Epithelial cell of esophagus (primary cell): ENCODE data around the gene ENTPD3.

Source experiments
- DNase-seq: peaks from one replicate; pipeline ENCODE4 v3.0.0; 2010; ENCODE audit warnings: low read depth
- H3K4me3 ChIP-seq: 2 replicates; pipeline ENCODE4 v1.5.1; 2011; ENCODE audit warnings: mild to moderate bottlenecking, low read length, control low read depth
- TF ChIP-seq, protein P1 (sequence below): IDR thresholded peaks from 2 replicates; pipeline ENCODE4 v1.5.1; 2011; ENCODE audit warnings: low read depth, mild to moderate bottlenecking, low read length, control low read depth, inconsistent platforms; ENCODE audit not compliant: insufficient read depth; ENCODE audit errors: missing control alignments

Gene ENTPD3

DNA sequence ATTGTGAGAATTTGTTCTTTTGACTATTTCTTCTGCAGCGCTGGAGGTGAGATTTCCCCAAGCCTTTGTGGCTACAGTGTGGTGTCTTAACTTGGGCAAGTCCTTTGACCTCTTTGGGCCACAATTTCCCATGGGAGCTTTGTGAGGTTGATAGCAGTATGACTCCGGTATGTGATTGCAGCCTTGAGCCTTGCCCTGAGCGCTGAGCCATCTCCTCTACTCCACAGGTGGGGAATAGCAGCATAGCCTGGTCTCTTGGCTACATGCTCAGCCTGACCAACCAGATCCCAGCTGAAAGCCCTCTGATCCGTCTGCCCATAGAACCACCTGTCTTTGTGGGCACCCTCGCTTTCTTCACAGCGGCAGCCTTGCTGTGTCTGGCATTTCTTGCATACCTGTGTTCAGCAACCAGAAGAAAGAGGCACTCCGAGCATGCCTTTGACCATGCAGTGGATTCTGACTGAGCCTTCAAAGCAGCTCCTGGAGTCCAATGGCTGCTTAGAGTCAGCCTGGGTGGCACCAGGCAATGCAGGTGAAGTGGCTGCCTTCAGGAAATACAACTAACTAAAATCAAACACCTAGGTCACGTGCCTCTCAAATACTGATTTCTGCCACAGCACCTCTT, 40.2 kb downstream of the ENTPD3 start:
- no peak overlapping the region for H3K4me3 ChIP-seq
- no peak for DNase-seq
- TF ChIP-seq, protein P1, sequence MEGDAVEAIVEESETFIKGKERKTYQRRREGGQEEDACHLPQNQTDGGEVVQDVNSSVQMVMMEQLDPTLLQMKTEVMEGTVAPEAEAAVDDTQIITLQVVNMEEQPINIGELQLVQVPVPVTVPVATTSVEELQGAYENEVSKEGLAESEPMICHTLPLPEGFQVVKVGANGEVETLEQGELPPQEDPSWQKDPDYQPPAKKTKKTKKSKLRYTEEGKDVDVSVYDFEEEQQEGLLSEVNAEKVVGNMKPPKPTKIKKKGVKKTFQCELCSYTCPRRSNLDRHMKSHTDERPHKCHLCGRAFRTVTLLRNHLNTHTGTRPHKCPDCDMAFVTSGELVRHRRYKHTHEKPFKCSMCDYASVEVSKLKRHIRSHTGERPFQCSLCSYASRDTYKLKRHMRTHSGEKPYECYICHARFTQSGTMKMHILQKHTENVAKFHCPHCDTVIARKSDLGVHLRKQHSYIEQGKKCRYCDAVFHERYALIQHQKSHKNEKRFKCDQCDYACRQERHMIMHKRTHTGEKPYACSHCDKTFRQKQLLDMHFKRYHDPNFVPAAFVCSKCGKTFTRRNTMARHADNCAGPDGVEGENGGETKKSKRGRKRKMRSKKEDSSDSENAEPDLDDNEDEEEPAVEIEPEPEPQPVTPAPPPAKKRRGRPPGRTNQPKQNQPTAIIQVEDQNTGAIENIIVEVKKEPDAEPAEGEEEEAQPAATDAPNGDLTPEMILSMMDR: no peak

DNA sequence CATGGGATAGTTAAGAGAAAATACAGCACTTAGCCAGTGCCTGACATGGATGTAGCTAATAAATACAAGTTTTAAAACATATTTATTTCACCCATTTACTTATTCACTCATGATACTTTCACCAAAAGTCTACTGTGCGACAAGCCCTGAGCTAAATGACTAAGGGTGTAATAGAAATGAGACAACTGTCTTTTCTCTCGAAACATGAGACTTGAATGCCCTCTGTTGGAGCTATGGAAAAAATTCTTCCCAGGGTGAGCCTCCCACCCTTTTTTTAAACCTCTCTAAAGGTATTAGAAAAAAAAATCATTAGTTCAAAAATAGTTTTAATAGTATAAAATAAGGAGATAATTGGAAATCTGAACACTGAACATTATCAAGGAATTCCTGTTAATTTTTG, 45.8 kb downstream of the ENTPD3 start:
- TF ChIP-seq, protein P1: peak; percentile 14
- DNase-seq: peak; percentile 50
- H3K4me3 ChIP-seq: no peak overlapping the region

DNA sequence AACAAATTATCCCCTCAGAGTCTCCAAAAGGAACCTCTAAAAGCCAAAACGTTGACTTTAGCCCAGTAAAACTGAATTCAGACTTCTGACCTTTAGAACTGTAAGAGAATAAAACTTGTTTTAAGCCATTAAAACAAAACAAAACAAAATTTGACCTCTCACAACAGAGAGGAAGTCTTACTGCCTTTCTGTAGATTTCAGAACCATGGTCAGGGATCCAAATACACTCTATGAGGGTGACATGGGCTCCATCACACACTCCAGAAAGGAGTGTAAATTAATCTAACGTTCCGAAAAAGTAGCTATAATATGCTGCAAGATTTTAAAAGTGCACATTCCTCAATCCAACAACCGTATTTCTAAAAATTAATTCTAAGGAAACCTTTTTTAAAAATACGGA, 50.9 kb downstream of the ENTPD3 start:
- no peak overlapping the region for H3K4me3 ChIP-seq
- DNase-seq: peak; percentile 20
- TF ChIP-seq, protein P1: no peak

DNA sequence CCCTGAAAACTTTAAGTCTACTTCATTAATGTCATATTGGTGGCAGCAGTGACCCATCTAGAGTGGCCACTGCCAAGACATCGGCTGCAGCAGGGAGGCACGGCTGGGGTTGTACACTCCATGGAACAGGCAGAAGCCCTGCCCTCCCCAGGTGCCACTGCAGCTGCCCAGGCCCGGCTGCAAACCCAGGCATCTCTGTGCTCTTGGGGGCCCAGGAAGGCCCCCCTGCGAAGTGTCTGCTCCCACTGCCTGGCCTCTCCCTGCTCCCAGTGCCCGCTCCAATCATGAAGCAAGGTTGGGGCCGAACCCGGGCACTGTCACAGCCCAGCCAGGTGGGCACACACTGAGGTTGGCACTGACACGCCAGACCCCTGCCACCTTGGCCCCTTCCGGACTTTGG, 58.1 kb downstream of the ENTPD3 start:
- TF ChIP-seq, protein P1: no peak
- DNase-seq: no peak

DNA sequence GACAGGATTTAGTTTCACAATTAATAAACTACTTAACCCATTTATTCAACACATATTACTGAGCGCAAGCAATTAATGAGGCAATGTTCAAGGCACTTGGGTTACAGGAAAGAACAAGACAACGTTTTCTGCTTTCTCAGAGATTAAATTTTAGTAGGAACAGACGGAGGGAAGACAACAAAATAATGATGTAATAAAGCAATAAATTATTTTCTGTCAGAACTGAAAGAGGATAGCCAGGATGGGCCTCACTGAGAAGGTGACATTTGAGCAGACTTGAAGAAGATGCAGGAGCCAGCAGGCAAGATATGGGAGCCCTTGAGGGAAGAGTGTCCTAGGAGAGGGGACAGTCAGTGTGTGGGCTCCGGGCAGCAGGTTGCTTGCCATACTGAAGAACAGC, 58.9 kb downstream of the ENTPD3 start:
- H3K4me3 ChIP-seq: no peak overlapping the region
- DNase-seq: no peak
- TF ChIP-seq, protein P1: no peak

More for the DNA sequence above, 58.1 kb downstream of the ENTPD3 start:
- no peak overlapping the region for H3K4me3 ChIP-seq

DNA sequence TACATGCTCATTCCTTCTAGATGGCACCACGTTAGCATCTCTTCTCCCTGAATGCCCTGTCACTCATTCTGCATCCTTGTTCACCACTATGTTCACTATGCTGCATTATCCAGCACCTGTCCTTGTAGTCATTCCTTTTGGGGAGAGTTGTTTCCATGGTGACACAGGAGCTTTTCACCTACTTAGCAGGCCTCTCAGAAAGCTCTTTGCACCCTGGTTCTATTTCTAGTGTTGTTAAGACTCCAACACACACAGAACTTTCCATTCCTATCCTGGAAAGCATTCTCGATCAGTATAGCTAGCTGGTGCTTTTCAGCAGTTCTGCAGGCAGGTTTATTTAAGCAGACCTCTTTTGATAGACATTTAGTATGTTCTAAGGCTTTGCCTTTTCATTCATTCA, 63.5 kb downstream of the ENTPD3 start:
- no peak overlapping the region for H3K4me3 ChIP-seq
- TF ChIP-seq, protein P1: no peak
- no peak for DNase-seq

DNA sequence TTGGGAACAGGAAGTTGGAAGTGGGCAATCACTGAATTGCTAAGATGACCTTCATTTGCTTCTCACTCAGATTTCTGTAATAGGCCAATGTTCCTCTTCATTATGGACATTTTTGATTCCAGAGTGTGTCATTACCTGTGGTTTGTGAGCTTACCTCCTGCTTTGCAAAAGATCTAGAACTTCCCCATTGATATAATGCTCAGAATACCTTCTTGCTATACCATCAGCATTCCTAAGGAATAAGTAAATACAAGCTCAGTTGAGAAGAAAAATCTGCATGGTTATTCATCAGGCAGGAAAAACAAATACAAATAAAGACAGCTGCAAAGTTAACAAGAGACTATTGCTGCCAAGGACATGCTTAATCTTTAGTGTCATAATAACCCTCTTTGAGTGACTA, 64.6 kb downstream of the ENTPD3 start:
- no peak overlapping the region for H3K4me3 ChIP-seq
- peak; percentile 61 for DNase-seq
- TF ChIP-seq, protein P1: no peak
